GM12872 (cell line): ENCODE measurements around the gene GALNT14.

Experiments used
- CTCF ChIP-seq: IDR thresholded peaks from 3 replicates; pipeline ENCODE4 v1.5.1; 2011; ENCODE audit warnings: low read depth, mild to moderate bottlenecking, low read length, moderate library complexity; ENCODE audit not compliant: insufficient read depth

The GALNT14 gene

GRCh38 chr2:30866974-30867373, 271.3 kb downstream of the GALNT14 start:
- TF ChIP-seq CTCF: no peak

- TF ChIP-seq CTCF: no peak
Observed at GRCh38 chr2:30865892-30866681, 272.2 kb downstream of the GALNT14 start.

- TF ChIP-seq CTCF: no peak
Observed at GRCh38 chr2:30865243-30865642, 273.0 kb downstream of the GALNT14 start.

- peak; percentile 68 for TF ChIP-seq CTCF
Observed at GRCh38 chr2:30862054-30862651, 276.1 kb downstream of the GALNT14 start.

DNA sequence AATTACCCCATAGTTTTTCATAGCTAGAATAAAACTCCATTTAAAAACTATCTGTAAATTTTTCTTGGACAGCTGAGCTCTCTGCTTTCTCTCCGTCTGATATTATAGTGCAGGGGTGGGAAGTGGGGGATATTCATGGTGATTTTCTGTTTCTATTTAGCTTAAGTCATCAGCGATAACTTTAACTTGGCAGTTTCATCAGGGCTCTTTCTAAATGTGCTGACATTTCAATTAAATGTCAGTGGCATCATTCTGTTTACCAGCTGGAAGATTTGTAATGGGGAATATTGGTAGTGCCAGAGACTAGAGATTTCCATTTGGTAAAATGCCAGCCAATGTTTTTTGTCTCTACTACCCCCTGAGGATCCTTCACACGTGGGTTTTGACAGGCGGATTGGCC, 277.5 kb downstream of the GALNT14 start:
- no peak for TF ChIP-seq CTCF
